IgD-negative memory B cell (primary cell): ENCODE results near the gene HAUS7. TPM values are rescaled to one million over a fixed set of nuclear protein-coding genes. Genes with fewer than 3 reads are reported as not detected.

Experiments
- H3K27ac Mint-ChIP-seq, 3 donors: one replicate each; pipeline ENCODE4 v1.8.0; 2020 to 2022; ENCODE audit warnings: mild to moderate bottlenecking in 3 of 3, mixed read lengths in 3 of 3, moderate library complexity in 1 of 3
- H3K27me3 Mint-ChIP-seq: one replicate; pipeline ENCODE4 v1.8.0; 2021; ENCODE audit warnings: mixed read lengths
- H3K36me3 Mint-ChIP-seq: one replicate; pipeline ENCODE4 v1.8.0; 2020; ENCODE audit warnings: mild to moderate bottlenecking, mixed read lengths
- H3K4me1 Mint-ChIP-seq, 3 donors: one replicate each; pipeline ENCODE4 v1.8.0; 2020 to 2022; ENCODE audit warnings: mixed read lengths in 3 of 3, mild to moderate bottlenecking in 1 of 3
- H3K4me3 Mint-ChIP-seq, 4 donors: one replicate each; pipeline ENCODE4 v1.8.0; 2020 to 2022; ENCODE audit warnings: mild to moderate bottlenecking in 4 of 4, mixed read lengths in 4 of 4, moderate library complexity in 3 of 4
- H3K9me3 Mint-ChIP-seq, 3 donors: one replicate each; pipeline ENCODE4 v1.8.0; 2020 to 2021; ENCODE audit warnings: mixed read lengths in 3 of 3, mild to moderate bottlenecking in 1 of 3
- polyA plus RNA-seq: library from polyadenylated mRNA; unstranded; fragments of 300-500 nt; fragmentation: Illumina TruSeq; gene quantifications from one replicate; pipeline ENCODE4 v1.2.3, GENCODE V29; 2021

Gene HAUS7
- polyA plus RNA-seq = 27.6 TPM

DNA sequence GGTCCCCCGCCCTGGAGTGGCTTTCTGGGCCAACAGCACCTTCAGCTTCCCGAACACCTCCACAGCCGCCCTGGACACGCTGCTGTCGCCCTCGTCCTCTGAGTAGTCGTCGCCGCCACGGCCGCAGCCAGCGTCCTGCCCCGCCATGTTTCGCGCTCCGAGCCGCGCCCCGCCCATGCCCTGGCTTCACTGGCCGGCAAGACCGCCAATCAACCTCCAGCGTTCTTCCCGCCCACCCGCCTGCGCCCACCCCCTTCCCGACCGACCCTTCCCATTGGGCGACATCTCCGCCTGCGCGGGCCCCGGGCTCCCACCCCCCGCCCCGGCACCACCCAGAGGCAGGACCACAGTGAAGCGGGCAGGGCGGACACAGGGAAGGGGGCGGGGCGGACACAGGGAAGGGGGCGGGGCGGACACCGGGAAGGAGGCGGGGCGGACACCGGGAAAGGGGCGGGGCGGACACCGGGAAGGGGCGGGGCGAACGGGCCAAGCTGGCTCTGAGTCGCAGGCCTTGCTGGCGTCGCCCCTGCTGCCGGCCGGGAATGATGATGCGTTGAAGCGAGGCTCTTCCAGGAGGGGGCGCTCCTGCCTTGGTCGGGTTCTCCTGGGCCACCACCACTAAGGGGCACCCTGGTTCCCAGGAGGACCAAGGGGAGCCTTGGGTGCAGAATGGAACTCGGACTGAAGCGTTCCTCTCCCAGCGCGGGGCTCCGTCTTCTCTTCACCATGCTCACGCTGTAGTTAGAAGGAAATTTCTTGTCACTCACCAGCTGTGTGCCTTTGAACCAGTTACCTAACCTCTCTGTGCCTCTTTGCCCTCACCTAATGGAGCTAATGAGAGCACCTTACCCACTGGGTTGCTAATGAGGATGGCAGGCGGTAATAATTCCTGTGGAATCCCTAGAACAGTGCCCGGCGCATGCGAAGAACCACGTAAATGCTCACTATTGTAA is at the start of gene HAUS7:
Gene HAUS7, minus strand, starts transcription at position 166 of the 953 bp plus-strand sequence. Its CDS starts 19 bp downstream, at position 147.
- no peaks in the 10 kb centered on the region for H3K36me3 Mint-ChIP-seq
- H3K4me1 Mint-ChIP-seq = peaks cover 0 to 6% (median 3%) of the 10 kb centered on the region in 3 donors
- no peaks in the 10 kb centered on the region for H3K27me3 Mint-ChIP-seq
- H3K4me3 Mint-ChIP-seq = peak within 1 kb of the TSS; percentile 83 to 91 (median 89)
- no peaks in the 10 kb centered on the region for H3K9me3 Mint-ChIP-seq
- peak within 1 kb of the TSS; percentile 39 to 65 (median 50) for H3K27ac Mint-ChIP-seq

DNA sequence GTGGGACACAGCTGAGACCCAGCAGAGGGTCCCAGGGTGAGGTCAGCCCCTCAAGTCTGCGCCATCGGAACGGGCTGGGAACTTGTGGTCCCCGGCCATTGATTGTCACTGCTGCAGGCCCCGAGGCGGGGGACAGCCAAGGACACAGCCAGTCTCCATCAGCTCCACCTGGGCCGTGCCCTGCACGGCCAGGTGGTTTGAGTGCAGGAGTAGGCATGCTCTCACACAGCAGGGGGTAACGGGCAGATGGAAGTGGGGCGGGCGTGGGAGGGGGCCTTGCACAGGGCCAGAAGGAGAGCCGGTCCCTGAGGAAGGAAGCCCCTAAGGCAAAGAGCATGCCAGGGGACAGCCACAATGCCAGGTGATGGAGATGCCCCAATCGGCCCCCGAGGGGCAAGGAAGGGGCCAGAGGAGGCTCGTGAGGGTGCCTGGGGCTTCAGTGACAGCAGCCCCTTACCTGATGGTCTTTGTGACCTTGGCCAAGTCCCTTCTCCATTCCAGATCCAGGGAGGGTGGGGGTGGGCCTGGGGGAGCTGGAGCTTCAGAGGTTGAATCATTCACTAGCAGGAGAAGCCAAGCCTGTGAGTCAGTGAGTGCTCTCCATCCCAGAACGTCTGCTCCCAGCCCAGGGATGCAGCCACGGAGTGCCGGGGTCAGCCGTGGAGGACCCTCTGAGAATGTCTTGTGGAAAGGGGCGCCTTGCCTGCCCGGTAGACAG is 49.4 kb upstream of the HAUS7 start:
- no peaks in the 10 kb centered on the region for H3K9me3 Mint-ChIP-seq
- H3K36me3 Mint-ChIP-seq = no peaks in the 10 kb centered on the region
- peaks cover 0 to 3% (median 0%) of the 10 kb centered on the region in 3 donors for H3K4me1 Mint-ChIP-seq
- H3K4me3 Mint-ChIP-seq = no peak overlapping the region
- peaks cover 17% of the 10 kb centered on the region for H3K27me3 Mint-ChIP-seq
- no peak overlapping the region for H3K27ac Mint-ChIP-seq

DNA sequence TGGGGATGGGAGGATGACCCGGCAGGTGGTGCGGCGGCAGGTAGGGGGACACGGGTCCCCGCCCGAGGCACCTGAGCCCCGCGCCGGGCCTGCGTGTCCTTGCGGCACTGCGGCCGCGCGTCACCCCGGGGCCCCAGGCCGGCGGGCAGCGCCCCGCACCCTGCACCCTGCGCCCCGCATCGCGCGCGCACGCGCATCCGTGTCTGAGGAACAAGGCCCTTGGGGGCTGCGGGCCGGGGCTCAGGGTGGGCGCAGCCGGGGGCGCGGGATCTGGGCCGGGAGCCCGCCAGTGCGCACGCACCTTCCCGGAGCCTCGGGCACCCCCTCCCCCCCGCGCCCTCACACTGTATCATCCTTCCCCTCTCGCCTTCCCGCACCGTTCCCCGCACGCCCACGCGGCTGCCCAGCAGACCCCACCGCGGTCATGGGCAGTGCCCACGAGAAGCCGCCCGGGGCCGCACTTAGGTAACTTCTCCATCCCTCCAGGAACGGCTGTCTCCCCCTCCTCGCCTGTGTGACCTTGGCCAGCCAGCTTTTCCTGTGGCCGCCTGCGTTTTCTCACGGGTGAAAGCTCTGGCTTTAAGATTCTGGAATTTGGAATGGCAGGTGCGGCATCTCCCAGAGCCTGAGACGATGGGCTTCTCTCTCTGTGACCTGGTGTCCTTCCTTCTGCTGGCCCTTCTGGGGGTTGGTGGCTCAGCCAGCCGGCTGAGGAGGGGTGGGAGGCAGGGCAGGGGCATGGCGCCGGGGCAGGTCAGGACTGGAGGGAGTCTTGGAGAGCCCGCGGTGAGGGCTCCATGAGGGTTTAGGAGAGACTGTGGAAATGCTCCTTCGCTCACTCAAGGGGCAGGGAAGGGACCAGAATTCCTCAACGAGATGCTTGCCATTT is 47.8 kb upstream of the HAUS7 start:
- Mint-ChIP-seq H3K4me3 (peak overlapping the region in 1 of 4 donors; percentile 50), H3K36me3 (no peaks in the 10 kb centered on the region), H3K4me1 (peaks cover 0 to 3% (median 0%) of the 10 kb centered on the region in 3 donors), H3K27me3 (peaks cover 13% of the 10 kb centered on the region), H3K27ac (no peak overlapping the region), H3K9me3 (no peaks in the 10 kb centered on the region)

DNA sequence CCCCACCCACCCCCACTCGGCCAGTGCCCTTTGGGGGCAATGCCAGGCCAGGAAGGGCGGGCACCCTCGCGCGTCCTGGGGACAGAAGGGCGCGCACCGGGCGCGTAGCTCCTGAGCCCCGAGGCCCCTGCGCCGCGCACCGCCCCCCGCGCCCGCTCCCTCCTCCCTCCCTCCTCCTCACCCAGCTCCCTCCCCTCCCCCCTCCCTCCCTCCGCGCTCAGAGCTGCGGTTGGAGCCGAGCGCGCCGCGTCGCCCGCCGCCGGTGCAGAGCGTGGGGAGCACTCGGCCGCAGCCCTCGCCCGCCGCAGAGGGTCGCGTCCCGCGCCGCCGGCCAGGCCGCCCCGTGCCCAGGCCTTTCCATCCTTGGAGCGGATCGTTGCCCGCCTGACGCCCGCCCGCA is 47.0 kb upstream of the HAUS7 start, which contains the start of gene ATP2B3:
Gene ATP2B3, plus strand, starts transcription at position 220 of the 400 bp plus-strand sequence. CDS start 18,606 bp downstream, outside the sequence.
- Mint-ChIP-seq H3K9me3 (no peaks in the 10 kb centered on the region), H3K4me3 (peak within 1 kb of the TSS in 1 of 4 donors; percentile 50), H3K36me3 (no peaks in the 10 kb centered on the region), H3K27me3 (peaks cover 13% of the 10 kb centered on the region), H3K4me1 (peaks cover 0 to 3% (median 0%) of the 10 kb centered on the region in 3 donors), H3K27ac (no peak within 1 kb of the TSS)

DNA sequence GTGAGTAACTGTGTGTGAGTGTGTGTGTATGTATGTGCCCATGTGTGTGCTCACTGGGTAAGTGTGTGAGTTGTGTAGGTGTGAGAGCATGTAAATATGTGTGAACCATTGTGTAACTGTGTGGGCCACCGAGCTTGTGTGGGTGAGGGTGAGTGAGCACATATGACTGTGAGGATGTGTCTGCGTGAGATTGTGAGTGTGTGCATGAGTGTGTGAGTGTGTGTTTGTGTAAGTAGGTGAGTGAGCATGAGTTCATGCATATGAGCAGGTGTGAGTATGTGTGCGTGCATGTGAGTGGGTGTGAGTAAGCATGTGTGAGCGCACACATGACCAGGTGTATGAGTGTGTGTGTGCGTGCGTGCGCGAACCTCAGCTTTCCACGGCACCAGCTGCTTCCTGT is 45.7 kb upstream of the HAUS7 start:
- peaks cover 0 to 3% (median 0%) of the 10 kb centered on the region in 3 donors for H3K4me1 Mint-ChIP-seq
- peaks cover 0 to 2% (median 0%) of the 10 kb centered on the region in 3 donors for H3K9me3 Mint-ChIP-seq
- peaks cover 8% of the 10 kb centered on the region for H3K27me3 Mint-ChIP-seq
- peak overlapping the region in 1 of 4 donors; percentile 27 for H3K4me3 Mint-ChIP-seq
- H3K36me3 Mint-ChIP-seq = no peaks in the 10 kb centered on the region
- H3K27ac Mint-ChIP-seq = no peak overlapping the region

DNA sequence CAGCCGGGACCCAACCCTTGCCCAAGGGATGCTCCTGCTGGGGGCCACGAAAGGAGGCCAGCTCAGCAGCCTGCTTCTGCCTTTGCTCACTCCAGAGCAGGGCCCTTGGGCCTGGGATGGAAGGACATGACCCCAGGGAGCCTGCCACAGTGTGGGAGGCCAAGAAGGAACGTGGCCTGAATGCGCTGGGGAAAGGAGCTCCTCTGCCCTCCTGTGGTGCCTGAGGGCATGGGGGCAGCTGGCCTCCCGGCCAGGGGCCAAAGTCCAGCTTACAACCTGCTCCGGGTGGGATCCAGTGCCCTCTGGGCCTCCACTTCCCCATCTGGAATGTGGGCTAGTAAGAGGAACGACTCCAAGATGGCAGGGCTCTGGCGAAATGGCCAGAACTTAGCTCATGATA is 45.1 kb upstream of the HAUS7 start:
- no peak overlapping the region for H3K27ac Mint-ChIP-seq
- H3K27me3 Mint-ChIP-seq = peaks cover 8% of the 10 kb centered on the region
- H3K4me1 Mint-ChIP-seq = peaks cover 0 to 3% (median 0%) of the 10 kb centered on the region in 3 donors
- no peaks in the 10 kb centered on the region for H3K36me3 Mint-ChIP-seq
- peaks cover 0 to 2% (median 0%) of the 10 kb centered on the region in 3 donors for H3K9me3 Mint-ChIP-seq
- no peak overlapping the region for H3K4me3 Mint-ChIP-seq

DNA sequence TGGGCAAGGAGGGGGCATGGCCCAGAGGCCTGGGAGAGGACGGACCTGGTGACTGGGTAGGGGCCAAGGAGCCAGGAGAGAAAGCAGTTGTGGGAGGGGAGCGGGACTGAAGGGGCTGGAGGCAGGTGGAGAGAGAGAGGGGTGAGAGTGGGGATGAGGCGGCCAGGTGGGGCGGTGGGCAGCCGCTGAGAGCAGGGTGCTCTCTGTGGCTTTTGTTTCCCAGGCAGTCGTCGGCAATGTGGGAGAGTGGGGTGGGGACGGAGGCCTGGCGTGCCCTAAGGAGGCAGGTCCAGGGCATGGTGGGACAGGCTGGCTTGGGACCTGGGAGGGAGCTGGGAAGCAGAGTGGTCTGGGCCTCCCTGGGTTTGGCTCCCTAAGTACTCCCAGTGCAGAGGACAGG is 43.9 kb upstream of the HAUS7 start:
- Mint-ChIP-seq H3K36me3 (no peaks in the 10 kb centered on the region), H3K4me3 (no peak overlapping the region), H3K27ac (no peak overlapping the region), H3K4me1 (peaks cover 0 to 3% (median 0%) of the 10 kb centered on the region in 3 donors), H3K9me3 (peaks cover 0 to 2% (median 0%) of the 10 kb centered on the region in 3 donors), H3K27me3 (peaks cover 8% of the 10 kb centered on the region)

DNA sequence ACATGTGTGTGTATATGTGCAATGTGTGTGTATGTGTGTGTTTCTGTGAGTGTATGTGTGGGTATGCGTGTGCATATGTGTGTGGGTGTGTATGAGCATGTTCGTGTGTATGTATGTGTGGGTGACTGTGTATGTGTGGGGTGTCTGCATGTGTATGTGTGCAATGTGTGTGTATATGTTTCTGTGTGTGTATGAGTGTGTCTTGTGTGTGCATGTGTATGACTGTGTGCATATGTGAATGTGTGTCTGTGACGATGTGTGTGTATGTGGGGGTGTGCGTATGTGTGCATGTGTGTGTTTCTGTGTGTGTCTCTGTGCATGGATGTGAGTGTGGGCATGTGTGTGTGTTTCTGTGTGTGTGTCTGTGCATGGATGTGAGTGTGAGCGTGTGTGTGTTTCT is 42.9 kb upstream of the HAUS7 start:
- no peak overlapping the region for H3K4me3 Mint-ChIP-seq
- H3K36me3 Mint-ChIP-seq = no peaks in the 10 kb centered on the region
- no peak overlapping the region for H3K27ac Mint-ChIP-seq
- peaks cover 2% of the 10 kb centered on the region for H3K27me3 Mint-ChIP-seq
- peaks cover 0 to 2% (median 0%) of the 10 kb centered on the region in 3 donors for H3K9me3 Mint-ChIP-seq
- H3K4me1 Mint-ChIP-seq = peaks cover 0 to 3% (median 0%) of the 10 kb centered on the region in 3 donors

DNA sequence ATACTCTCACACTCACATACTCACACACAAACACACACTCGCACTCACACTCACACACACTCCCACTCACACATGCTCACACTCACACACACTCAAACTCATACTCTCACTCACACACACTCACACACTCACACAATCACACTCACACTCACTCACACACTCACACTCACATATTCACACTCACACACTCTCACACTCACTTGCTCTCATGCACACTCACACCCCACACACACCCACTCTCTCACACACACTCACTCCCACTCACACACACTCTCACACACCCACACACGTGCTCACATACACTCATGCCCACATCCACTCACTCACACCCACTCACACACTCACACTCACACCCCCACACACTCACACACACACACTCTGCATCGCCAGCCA is 42.1 kb upstream of the HAUS7 start:
- peaks cover 3% of the 10 kb centered on the region for H3K27me3 Mint-ChIP-seq
- peaks cover 0 to 2% (median 0%) of the 10 kb centered on the region in 3 donors for H3K9me3 Mint-ChIP-seq
- H3K4me3 Mint-ChIP-seq = no peak overlapping the region
- no peak overlapping the region for H3K27ac Mint-ChIP-seq
- no peaks in the 10 kb centered on the region for H3K36me3 Mint-ChIP-seq
- H3K4me1 Mint-ChIP-seq = peaks cover 0 to 4% (median 0%) of the 10 kb centered on the region in 3 donors

DNA sequence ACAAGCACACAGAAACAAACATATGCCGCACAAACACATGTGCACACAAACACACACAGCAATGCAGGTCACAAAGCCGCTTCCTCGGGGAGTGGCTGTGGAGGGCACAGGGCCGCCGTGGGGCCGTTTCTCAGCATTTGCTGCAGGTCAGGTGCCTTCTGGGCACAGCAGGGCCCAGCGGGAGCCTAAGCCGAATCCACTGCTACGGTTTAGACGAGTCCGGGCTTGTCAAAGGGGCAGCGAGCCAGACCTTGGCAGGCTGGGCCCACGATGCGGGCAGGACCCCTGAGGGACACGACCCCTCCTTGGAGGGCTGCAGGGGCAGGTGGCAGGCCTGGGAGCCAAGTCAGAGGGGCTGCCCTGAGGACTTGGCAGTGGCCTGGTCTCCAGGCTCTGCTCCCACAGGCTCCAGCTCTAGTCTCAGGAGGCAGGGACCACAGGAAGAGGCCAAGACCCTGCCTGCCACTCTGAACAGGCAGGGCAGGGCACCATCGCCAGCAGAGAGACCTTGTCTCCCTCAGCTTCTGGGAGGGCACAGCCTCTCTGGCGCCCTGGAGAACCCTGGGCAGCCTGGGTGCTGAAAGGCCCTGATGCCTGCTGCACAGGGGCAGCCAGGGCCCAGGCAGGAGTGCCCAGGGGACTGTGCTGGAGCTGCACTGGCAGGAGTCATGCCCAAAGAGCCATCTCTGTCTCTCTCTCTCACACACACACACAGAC is 41.6 kb upstream of the HAUS7 start:
- no peak overlapping the region for H3K27ac Mint-ChIP-seq
- H3K4me3 Mint-ChIP-seq = no peak overlapping the region
- H3K4me1 Mint-ChIP-seq = peaks cover 0 to 5% (median 0%) of the 10 kb centered on the region in 3 donors

DNA sequence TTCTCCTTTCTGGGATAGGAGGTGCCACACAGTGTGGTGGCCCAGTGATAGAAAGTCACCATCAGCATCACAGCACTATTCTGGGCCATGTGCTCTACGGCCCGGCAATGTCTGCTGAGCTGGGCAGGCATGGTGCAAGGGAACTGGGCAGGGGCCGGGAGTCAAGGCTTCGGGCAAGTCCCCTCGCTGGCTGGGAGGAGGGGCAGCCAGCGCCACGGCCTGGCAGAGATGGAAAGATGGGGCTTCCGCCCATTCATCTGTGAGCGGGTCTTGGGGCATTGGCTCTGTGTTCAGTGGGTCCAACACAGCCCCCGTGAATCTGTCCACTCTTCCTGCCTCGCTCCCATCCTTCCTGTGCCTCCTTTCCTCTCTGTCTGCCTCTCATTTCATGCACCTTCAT is 40.0 kb upstream of the HAUS7 start:
- H3K36me3 Mint-ChIP-seq = no peaks in the 10 kb centered on the region
- H3K9me3 Mint-ChIP-seq = peaks cover 0 to 2% (median 0%) of the 10 kb centered on the region in 3 donors
- H3K4me3 Mint-ChIP-seq = no peak overlapping the region
- H3K4me1 Mint-ChIP-seq = peaks cover 0 to 2% (median 0%) of the 10 kb centered on the region in 3 donors
- H3K27ac Mint-ChIP-seq = no peak overlapping the region
- H3K27me3 Mint-ChIP-seq = peaks cover 3% of the 10 kb centered on the region

More for the DNA sequence above, 41.6 kb upstream of the HAUS7 start:
- Mint-ChIP-seq H3K9me3 (peaks cover 0 to 2% (median 0%) of the 10 kb centered on the region in 3 donors), H3K27me3 (peaks cover 5% of the 10 kb centered on the region), H3K36me3 (no peaks in the 10 kb centered on the region)

DNA sequence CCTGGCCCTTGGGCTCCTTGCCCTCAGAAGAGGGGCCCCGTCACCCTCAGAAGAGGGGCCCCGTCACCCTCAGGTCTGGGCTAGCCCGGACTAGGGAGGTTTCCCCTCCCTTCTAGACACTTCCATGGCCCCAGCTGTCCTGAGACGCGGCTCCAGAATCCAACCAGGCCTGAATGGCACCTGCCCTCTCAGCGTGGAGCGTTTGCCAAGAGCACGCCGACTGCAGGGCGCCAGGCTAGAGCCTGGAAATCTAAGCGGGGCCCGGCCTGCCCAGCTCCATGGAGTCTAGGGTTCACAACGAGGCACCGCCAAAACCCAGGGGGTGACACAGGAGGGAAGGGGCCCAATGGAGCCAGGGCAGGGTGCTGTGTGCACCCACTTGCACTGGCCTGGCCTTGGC is 39.2 kb upstream of the HAUS7 start:
- Mint-ChIP-seq H3K4me1 (peaks cover 0 to 2% (median 0%) of the 10 kb centered on the region in 3 donors), H3K36me3 (no peaks in the 10 kb centered on the region), H3K4me3 (no peak overlapping the region), H3K9me3 (peaks cover 0 to 2% (median 0%) of the 10 kb centered on the region in 3 donors), H3K27ac (peak overlapping the region in 1 of 3 donors; percentile 35), H3K27me3 (peaks cover 3% of the 10 kb centered on the region)

DNA sequence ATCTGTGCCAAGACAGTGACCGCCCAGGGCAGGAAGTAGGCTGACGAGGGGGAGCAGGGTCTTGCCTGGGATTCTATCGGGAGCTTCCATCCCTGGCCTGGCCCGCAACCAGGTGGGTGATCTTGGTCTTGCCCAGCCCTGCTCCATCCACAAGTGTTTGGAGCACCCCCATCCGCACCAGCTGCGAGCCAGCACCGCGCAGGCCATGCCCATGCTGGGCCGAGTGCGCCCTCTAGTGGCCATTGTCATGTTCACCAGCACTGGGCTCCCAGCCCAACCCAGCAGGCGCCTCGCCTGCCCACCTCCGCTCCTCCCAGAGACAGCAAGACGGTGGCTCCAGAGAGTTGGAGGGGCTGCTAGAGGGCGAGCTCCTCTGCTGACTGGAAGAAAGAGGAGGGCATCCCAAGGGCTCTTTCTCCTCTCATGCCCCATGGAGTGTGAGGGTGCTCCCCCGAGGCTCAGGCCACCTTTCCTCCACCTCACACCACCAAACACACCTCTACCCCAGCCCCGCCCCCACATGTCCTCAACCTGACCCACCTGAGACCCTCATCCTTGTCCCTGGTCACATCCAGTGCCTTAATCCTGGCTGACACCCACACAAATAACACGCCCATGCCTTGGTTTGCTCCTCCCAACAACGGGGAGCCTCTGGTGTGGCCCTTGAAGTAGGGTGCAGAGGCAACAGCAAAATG is 37.3 kb upstream of the HAUS7 start:
- Mint-ChIP-seq H3K4me3 (no peak overlapping the region), H3K27ac (peak overlapping the region in 1 of 3 donors; percentile 82), H3K27me3 (peaks cover 3% of the 10 kb centered on the region), H3K36me3 (no peaks in the 10 kb centered on the region), H3K9me3 (peaks cover 0 to 2% (median 0%) of the 10 kb centered on the region in 3 donors), H3K4me1 (peaks cover 0 to 2% (median 0%) of the 10 kb centered on the region in 3 donors)
